Kidney glomerular epithelial cell (primary cell): ENCODE results near the gene CCT7.
"Not testable (repeated sequence)": the region's sequence is repeated elsewhere in the genome, so short reads cannot be mapped to it uniquely, and the experiment has no call there.

Experiments
- DNase-seq: peaks from one replicate; lab custom pipeline; 2025; lab: John Stamatoyannopoulos, UW

The CCT7 gene

DNA sequence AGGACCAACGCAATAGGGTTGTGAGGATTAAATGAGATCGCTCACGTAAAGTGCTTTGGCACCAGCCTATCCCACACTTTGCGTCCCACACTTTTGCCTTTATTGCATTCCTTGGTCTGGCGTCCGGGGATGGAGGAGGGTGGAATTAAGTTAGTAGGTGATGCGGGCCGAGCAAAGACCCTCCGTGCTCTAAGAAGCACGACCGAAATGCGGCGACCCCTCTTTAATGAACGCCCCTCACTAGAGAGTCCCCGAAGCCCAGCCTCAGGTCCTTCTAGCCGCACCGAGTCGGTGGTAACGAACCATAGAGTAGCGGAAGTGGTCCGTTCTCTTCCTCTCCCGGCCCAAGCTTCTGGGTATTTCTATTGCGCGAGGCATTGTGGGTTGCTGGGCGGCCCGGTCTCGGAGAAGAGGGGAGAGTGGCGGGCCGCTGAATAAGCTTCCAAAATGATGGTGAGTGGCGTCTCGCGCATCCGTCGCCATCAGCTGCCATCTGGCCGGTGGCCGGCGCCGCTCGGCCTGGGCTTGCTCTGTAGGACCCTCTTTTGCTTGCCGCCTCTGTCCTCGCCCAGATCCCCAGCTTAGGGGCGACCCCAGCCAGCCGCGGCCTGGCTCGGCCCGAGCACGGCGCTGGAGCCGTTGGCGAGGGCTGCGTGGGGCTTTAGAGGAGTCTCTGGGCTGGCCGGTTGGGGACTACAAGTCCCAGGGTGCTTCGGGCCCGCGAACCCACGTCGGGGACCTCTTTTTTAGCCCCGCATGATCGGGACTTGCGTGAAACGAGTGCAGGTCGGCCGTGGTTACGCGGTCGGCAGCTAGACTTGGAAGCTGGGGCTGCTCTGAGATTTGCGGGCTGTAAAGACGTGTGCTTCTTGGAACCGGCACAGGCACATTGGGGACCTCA is at the start of gene CCT7:
Gene CCT7, plus strand, starts transcription at position 377 of the 901 bp plus-strand sequence. Its CDS starts 71 bp downstream, at position 448.
- DNase-seq: peak; percentile 75

DNA sequence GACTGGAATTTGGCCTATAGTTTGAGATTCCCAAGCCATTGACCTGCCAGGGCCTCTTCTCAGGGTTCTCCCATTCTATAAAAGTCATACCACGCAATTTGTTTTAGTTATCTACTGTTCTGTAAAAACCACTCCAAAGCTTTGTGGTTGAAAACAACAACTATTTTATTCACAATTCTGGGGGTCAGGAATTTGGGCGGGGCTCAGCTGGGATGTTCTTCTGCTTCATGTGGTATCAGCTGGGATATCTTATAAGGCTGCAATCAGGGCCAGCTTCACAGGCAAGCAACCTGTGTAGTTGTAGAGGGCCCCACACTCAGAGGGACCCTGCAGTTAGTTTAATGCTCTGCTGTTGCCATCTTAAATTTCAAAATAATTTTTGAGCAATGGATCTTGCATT is 48.1 kb upstream of the CCT7 start:
- DNase-seq: no peak

DNA sequence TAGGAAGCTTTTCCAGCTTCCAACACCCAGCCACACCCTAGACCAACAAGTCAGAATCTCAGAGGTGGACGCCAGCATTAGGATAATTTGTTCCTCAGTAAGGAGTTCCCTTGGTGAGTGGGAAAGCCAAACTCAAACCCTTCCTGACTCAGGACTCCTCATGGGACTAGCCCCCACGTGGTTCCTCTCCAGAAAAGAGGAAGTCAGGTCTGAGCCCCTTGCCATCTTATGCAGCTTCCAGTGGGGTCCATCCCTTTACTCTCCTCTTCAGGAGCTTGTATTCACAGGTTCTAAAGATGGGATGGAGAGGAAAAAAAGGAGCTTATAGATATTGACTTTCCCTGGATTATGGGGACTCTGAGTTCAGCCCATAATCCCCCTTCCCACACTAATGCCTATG is 46.6 kb upstream of the CCT7 start:
- no peak for DNase-seq

DNA sequence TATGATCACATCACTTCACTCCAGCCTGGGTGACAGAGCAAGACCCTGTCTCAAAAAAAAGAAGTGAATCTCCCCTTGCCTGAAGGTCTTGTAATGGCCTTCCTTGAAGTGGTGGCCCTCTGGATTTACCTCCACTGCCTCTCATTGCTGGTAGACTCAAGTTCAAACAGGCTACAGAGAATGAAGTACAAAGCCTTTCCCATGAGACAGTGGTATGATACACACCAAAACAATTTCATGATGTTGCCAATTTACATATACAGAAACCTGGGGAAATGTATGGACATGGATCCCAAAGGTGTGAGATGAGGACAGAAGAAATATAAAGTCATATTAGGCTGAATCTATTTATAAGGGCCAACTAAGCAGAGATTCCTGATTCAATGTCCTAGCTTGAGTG is 36.5 kb upstream of the CCT7 start:
- no peak for DNase-seq

DNA sequence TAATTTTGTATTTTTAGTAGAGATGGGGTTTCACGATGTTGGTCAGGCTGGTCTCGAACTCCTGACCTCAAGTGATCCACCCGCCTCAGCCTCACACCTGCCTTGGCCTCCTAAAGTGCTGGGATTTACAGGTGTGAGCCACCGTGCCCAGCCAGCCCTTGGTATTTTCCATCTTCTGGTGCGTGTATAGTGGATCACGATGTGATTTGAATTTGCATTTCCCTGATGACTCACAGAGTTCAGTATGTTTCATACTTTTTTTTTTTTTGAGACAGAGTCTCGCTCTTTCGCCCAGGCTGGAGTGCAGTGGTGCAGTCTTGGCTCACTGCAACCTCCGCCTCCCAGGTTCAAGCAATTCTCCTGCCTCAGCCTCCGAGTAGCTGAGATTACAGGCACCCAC is 33.8 kb upstream of the CCT7 start:
- DNase-seq: not testable (repeated sequence)

DNA sequence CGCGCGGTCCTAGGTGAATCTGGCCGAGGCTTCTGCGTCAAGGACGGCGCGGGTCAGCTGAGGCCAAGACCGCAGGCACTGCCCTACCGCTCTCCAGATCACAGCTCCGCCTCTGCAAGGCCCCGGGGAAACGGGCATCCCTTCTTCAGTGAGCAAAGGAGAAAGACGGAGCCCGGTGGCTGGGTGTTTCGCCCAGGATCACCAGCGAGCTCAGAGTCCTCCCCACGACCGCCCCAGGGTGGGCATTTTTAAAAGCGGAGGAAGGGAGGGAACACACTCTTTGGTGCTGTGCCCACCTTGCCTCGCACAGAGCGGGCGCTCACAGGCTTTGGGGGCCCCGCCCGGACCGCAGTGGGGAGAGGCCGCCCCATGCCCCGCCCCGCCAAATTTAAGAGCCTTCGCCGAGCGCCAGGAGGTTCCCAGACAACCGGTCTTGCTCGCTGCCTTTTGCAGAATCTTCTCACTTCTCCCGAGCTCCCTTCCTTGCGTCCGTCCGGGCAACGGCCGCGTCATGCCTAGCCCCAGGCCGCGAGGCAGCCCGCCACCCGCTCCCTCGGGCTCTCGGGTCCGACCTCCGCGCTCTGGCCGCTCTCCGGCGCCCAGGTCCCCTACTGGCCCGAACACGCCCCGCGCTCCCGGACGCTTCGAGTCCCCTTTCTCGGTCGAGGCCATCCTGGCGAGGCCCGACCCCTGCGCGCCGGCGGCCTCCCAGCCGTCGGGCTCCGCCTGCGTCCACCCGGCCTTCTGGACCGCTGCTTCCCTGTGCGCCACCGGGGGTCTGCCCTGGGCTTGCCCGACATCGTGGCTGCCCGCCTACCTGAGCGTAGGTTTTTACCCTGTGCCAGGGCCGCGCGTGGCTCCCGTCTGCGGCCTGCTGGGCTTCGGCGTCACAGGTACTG is 31.7 kb upstream of the CCT7 start, which contains the start of gene NOTO:
Gene NOTO, plus strand, starts transcription at position 419 of the 899 bp plus-strand sequence. Its CDS starts 93 bp downstream, at position 512.
- no peak for DNase-seq

DNA sequence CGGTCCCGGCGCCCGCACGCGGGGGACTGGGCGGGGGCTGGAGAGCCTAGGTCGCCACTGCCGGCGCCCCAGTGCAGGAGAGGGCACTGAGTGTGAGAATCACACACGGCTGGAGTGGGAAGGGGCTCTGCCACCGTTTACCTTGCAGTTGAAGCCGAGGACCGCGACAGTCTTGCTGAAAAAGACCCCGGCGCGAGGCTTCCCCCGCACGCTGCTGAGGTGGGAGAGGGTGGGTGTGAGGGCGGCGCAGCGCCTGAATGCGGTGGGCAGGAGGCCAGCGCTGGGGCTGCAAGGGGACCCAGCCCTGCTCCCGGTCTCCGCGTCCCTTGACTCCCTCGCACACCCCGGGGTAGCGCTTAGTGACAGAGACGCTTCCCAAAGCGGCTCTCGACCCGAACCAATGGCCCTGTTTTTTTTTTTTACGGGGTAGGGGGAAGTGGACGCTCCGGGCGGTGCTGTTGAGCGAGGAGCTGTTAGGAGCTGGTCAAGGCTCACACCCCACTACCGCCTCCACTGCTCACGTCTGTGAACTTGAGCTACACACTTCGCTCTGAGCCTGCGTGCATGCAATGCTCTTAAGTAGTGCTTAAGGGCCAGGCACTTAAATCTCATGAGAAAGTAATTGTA is 30.9 kb upstream of the CCT7 start:
- DNase-seq: no peak

DNA sequence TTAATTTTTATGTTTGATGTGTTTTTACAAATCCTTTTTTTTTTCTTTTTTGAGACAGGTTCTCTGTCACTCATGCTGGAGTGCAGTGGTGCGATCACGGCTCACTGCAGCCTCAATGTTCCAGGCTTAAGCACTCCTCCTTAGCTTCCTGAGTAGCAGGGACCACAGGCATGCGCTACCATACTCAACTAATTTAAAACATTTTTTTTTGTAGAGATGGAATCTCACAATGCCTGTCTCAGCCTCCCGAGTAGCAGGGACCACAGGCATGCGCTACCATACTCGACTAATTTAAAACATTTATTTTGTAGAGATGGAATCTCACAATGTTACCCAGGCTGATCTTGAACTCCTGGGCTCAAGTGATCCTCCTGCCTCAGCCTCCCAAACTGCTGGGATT is 28.5 kb upstream of the CCT7 start:
- DNase-seq: no peak

DNA sequence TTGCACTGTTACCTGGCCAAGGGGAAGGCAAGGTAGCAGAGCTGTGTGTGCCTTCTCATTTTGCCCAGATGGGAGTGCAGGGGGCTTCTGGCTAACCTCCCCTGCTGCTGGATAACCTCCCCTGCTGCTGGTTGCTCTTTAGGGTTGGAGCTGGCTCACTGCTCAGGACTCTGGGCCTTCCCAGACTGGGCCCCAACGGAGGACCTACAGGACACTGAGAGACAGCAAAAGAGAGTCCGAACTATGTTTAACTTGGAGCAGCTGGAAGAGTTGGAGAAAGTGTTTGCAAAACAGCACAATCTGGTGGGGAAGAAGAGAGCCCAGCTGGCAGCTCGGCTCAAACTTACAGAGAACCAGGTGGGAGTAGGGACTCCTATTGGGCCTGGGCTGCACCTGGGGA is 25.9 kb upstream of the CCT7 start:
- no peak for DNase-seq

DNA sequence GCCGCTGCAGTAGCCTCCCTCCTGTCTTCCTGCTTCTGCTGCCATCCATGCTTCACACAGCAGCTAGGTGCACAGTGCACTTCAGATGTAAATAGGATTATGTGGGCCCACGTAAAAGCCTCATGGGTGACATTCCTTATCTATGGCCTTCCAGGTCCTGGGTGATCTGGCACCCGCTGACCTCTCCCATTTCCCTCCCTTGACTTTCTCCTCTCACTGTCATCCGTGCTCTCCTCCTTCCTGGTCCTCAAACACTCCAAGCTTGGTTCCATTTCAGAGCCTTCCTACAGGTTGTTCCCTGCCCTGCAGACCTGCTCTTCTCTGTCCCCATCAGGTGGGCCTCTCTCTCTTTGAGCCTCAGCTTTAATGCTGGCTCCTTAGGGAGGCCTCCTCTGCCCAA is 24.1 kb upstream of the CCT7 start:
- no peak for DNase-seq

DNA sequence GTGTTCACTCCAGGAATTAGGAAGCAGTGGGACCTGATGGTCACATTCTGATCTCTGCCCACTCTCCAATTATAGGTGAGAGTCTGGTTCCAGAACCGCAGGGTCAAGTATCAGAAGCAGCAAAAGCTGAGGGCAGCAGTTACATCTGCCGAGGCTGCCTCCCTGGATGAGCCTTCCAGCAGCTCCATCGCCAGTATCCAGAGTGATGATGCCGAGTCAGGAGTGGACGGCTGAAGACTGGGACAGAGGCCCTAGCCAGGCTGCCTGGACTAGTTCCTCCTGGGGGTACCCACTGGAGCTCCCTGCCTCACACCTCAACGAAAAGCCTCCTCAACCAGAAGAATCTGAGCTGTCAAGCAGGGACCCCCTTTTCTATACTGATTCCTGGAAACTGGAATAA is 23.4 kb upstream of the CCT7 start:
- no peak for DNase-seq

DNA sequence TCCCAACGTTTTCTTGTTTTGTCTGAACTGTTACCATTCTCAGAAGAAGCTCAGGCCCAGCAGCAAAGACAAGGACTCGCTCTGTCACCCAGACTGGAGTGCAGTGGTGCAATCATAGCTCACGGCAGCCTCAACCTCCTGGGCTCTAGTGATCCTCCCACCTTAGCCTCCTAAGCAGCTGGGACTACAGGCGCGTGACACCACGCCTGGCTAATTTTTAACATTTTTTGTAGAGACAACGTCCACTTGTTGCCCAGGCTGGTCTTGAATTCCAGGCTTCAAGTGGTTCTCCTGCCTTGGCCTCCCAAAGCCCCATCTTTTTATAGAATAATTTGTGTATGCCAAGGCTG is 22.0 kb upstream of the CCT7 start:
- DNase-seq: no peak

DNA sequence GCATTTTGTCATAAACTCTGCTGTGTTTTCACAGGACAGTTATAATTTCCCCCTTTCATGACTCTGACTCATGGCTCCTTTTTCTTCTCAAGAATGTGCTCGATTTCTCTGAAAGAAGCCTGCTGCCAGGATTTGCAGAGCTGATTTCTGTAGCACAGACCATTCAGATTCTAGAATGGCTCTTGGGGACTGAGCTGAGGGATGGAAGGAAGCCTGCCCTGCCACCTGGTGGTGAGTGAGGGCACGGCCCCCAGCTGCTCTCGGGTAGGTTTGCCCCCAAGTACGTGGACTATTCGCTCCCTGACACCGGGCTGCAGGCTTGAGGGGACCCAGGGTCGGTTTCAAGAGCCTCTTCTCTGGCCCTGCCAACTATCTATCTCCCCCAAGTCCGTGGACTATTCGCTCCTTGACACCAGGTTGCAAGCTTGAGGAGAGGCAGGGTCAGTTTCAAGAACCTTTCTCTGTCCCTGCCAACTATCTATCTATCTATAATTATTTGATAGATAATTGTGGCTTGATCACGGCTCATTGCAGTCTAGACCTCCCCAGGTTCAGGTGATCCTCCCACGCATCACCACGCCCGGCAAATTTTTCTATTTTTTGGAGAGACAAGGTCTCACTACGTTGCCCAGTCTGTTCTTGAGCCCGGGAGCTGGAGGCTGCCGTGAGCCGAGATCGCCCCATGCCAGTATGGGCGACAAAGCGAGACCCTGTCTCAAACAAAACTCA is 21.5 kb upstream of the CCT7 start:
- peak; percentile 31 for DNase-seq

DNA sequence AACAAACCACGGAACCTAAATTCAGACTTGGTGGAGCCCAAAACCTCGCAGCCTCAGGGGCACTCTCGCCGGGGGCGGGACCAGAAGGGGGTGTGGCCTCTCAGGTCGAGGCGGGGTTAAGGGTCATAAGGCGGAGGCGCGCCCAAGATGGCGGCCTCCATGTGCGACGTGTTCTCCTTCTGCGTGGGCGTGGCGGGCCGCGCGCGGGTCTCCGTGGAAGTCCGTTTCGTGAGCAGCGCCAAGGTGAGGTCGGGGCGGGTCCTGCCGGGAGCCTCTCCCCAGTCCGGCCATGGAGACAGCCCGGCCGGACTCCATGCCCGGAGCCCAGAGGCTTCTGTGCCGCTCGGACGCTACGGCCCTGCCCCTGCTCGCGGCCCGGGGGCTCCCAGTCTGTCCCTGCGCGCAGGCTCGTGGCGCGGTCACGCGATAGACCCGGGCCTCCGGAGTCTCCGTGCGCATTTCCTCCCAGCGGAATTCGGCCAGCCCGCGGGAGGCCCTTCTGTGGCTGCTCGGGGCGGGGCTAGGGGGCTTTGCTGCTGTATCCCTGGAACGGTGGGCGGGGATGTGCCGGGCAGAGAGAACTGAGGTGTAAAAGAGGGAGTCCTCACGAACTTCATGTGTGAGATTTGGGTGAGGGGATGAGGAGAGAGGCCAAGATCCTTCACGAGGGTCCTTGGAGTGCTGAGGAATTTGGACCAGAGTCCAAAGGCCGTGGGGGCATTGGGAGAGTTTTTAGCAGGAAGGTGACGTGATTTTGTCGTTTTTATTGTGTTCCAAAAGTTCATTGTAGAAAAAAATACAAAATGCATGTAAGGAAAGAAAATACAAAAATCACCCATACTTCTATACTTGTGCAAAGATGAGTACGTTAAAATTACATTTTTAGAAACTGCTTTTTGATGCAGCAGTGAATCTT is 19.7 kb upstream of the CCT7 start, which contains the start of gene SMYD5:
Gene SMYD5, plus strand, starts transcription at position 126 of the 916 bp plus-strand sequence. Its CDS starts 22 bp downstream, at position 148.
- peak; percentile 33 for DNase-seq

DNA sequence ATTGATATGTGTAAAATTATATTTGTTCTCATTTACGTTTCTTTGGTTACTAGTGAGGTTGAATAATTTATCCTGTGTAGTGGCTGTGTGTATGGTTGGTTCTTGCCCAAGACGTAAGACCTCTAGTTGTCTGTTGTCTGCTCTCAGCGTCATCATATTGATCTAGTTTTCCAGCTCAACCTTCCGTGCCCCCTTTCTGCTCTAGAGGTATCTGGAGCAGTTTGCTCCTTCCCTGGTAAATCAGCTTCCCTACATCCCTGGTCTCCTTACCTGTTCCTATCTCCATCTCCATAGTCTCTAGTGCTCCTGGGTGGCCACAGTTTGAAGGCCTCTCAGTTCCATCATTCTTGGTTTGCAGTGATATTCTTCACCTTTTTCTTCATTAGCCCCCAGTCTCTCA is 18.9 kb upstream of the CCT7 start:
- no peak for DNase-seq

DNA sequence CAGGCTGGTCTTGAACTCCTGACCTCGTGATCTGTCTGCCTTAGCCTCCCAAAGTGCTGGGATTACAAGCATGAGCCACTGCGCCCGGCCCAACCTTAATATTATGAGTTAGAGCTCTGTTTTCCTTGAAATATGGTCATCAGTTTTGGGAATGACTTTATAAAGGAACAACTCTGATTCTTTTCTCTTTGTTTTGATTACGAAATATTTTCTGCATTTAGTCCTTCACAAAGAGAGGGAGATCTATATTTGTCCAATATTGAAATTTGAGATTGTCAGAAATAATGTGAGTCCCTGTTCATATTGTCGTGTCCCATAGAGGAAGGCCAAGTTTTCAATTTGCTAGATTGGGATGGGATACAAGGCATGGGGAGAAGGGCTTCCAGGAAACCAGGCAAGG is 16.9 kb upstream of the CCT7 start:
- DNase-seq: no peak

DNA sequence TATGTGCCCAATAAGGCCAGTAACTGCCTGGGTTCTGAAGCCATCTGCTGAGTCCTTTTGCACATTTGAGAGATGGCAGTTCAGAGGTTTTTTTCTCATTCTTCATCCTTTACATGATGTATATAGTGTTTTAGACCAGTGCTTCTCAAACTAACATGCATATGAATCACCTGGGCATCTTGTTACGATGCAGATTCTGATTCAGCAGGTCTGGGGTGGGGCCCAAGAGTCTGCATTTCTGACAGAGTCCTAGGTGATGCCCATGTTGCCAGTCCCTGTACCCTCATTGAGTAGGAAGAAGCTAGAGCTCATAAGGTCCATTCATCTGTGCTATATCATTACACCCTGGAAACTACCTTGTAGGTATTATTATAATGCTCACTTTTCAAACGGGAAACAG is 16.3 kb upstream of the CCT7 start:
- DNase-seq: no peak

DNA sequence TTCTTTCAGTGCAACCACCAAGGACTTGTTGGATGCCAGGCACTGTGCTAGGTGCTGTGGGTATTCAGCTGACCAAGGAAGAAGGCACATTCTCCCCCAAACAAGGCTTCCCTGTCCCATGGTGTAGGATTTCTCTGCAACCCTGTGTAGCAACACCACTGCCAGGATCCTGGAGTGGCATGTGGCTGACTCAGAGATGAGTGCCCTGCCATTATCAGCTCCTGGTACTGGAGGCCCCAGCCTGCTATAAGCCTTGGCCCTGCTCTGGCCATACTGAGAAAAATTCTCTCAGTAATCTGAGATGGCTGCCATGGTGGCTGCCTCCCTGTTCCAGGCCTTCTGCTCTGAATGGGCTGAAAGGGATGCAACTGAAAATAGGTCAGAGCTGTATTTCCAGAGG is 15.8 kb upstream of the CCT7 start:
- DNase-seq: peak; percentile 9

DNA sequence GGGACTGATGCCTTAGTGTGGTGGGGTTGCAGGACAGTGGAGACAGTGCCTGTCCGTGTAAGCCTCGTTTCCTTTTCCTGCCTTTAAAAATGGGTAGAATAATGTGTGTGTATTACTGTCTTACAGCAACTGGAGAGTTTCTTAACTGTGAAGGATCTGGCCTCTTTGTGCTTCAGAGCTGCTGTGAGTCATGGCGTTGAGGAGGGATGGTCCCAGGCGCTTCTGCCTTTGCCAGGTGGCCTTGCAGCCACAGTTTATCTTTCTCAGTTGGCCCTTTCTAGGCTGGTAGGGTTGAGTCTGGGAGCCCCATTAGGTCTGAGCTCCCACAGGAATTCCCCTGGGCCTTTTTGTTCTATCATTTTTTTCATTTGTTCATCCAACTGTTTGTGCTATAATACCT is 10.3 kb upstream of the CCT7 start:
- no peak for DNase-seq

DNA sequence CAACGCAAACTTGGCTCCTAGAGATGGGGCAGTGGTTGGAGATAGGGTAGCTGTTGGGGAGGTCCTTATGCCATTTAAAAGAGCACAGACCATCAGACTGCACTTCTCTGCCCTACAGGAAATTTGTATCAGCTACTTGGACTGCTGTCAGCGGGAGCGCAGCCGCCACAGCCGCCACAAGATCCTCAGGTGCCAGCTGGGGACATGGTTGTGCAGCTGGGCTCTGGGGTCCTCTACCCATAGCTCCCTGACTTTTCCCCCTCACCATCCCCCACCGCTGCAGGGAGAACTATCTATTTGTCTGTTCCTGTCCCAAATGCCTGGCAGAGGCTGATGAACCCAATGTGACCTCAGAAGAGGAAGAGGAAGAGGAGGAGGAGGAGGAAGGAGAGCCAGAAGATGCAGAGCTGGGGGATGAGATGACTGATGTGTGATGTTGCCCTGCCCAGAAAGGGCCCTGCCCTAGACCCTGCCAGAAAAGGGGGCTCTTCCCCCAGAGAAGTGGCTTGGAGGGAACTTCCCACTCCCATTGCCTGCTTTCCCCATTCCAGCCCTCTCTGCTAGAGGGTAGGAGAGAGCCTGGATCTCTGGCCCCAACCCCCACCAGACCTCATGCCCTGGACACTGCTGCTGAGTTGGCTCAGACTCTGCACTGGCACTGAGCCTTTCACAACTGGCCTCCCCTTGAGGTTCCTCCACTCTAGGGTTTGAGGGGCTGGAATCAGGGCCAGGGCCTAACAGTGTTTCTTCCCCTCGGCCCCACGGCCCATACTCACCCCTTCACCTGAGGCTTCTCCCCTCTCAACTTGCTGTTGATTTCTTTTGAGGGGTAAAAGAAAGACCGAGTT is 8.4 kb upstream of the CCT7 start:
- no peak for DNase-seq
